AG10803 (cell line): ENCODE results near the gene ADAT3.
A peak's percentile ranks its signal among the peaks of the same experiment; 100 is the strongest.

Source experiments
- DNase-seq: peaks from one replicate; pipeline ENCODE4 v3.0.0; 2010; ENCODE audit warnings: low read depth
- H3K4me3 ChIP-seq: 2 replicates; pipeline ENCODE4 v1.5.1; 2011; ENCODE audit warnings: mild to moderate bottlenecking, low read length, control low read depth
- CTCF ChIP-seq: conservative IDR thresholded peaks from 2 replicates; pipeline ENCODE4 v1.5.1; 2011; ENCODE audit warnings: mild to moderate bottlenecking, low read length, control low read depth, inconsistent platforms

Gene ADAT3

DNA sequence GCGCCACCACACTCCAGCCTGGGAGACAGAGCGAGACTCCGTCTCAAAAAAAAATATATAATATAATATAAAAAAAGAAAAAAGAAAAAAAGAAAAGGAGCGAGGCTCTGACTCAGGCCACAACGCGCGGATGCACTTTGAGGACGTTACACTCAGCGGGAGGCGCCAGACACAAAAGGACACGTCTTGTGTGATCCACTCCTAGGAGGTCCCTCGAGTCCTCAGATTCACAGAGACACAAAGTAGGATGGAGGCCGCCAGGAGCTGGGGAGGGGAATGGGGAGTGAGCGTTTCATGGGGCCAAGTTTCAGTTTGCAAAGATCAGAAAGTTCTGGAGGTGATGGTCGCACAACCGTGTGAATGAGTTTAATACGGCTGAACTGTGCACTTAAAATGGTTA lies 11.4 kb upstream of the ADAT3 start:
- TF ChIP-seq CTCF: no peak
- no peak overlapping the region for H3K4me3 ChIP-seq
- DNase-seq: no peak

DNA sequence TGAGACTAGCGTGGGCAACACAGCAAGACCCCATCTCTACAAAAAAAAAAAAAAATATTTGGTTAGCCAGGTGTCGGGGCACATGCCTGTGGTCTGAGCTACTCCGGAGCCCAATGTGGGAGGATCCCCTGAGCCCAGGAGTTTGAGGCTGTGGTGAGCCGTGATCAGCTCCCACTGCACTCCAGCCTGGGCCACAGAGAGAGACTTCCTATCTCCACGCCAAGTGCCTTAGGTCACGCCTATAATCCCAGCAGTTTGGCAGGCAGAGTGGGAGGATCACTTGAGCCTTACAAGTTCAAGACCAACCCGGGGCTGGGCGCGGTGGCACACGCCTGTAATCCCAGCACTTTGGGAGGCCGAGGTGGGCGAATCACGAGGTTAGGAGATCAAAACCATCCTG lies 8.7 kb upstream of the ADAT3 start:
- H3K4me3 ChIP-seq: no peak overlapping the region
- TF ChIP-seq CTCF: no peak
- no peak for DNase-seq

- no peak overlapping the region for H3K4me3 ChIP-seq
- no peak for TF ChIP-seq CTCF
- no peak for DNase-seq
These were observed 3.2 kb upstream of the ADAT3 start for GRCh38 chr19:1901940-1902404.

- no peak overlapping the region for H3K4me3 ChIP-seq
- no peak for DNase-seq
- TF ChIP-seq CTCF: no peak
These were observed 2.3 kb upstream of the ADAT3 start for GRCh38 chr19:1902923-1903322.

DNA sequence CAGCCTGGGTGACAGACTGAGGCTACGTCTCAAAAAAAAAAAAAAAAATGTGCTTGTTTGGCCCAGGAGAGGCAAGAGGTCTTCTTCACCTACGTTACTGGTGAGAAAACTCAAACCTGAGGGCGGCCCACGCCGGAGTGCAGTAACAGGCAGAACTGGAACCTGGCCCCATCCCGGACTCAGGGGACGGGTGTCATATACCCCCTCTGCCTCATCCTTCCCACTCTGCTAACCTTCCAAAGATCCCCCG lies 414 bp upstream of the ADAT3 start:
- DNase-seq: no peak
- TF ChIP-seq CTCF: no peak
- H3K4me3 ChIP-seq: peak overlapping the region; percentile 41

DNA sequence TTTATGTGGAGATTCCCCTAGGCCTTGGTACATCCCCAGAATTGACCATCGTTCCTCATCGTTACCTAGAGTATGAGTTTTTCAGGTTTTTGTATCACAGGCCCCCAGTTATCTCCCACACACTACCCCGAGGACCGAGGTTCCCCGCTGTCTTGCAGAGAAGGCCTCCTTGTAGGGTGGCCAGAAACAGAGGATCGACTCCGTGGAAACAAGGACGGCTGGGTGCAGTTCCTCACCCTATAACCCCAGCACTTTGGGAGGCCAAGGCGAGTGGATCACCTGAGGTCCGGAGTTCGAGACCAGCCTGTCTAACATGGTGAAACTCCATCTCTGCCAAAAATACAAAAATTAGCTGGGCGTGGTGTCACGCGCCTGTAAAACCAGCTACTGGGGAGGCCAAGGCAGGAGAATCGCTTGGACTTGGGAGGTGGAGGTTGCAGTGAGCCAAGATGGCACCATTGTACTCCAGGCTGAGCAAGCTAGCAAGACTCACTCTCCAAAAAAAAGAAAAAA lies 720 bp downstream of the ADAT3 start:
- H3K4me3 ChIP-seq: peak overlapping the region; percentile 74
- no peak for DNase-seq
- no peak for TF ChIP-seq CTCF

GRCh38 chr19:1906985-1907562 lies 1.9 kb downstream of the ADAT3 start:
- no peak for DNase-seq
- no peak for TF ChIP-seq CTCF
- H3K4me3 ChIP-seq: no peak overlapping the region
